Measurements from ENCODE around the gene CRYBB1.

DNA sequence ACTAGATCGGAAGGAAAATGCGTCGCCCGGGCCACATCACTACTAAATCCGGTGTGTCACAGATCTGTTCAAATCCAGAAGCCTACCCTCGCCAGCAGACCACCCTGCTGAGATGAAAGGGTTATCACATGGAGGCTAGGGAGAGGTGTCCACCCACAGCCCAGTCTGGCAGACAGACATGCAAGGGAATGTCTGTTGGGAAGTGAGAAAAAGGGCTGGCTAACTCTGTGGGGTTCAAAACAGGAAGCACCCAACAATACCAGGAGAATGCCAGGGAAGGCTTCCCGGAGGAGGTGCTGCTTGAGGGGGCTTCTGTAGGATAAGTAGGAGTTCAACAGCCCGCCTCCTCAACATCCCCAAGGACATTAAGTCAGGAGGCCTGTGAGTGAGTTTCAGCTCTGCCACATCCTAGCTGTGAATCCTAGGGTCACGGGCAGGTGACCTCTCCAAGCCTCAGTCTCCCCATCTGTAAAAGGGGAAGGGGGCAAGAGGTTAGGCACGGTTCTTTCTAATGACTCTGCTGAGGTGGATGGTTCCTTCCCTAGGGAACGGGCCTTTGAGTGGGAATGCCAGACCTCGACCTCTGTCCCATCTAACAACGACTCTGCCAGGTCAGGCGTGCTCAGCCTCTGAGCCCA lies 29.0 kb downstream of the CRYBB1 start:
- TF ChIP-seq CTCF (IDR thresholded peaks at IDR 0.05): no peak
- TF ChIP-seq EZH2 (IDR thresholded peaks at IDR 0.05; ENCODE audit: borderline replicate concordance, insufficient read depth, low read depth, low read length, poor library complexity, severe bottlenecking): no peak
